HEK293 (cell line): Measurements from ENCODE around the gene RGS7BP.

Source experiments
- ZNF138 ChIP-seq: fragments of 450-650 bp; formaldehyde crosslinking; IDR thresholded peaks from 2 replicates; pipeline ENCODE4 v1.5.1; 2016; ENCODE audit warnings: missing biosample characterization, missing genetic modification characterization, borderline replicate concordance
- ZSCAN30 ChIP-seq: fragments of 450-650 bp; IDR thresholded peaks from 2 replicates; pipeline ENCODE4 v1.5.1; 2018; ENCODE audit warnings: missing biosample characterization, mild to moderate bottlenecking, missing genetic modification characterization, moderate library complexity
- TF ChIP-seq, protein P1 (sequence below): IDR thresholded peaks from 2 replicates; pipeline ENCODE4 v1.6.1; 2011; ENCODE audit warnings: mild to moderate bottlenecking, low read depth, low read length, borderline replicate concordance
- TF ChIP-seq, protein P2 (sequence below): fragments of 450-650 bp; formaldehyde crosslinking; IDR thresholded peaks from 2 replicates; pipeline ENCODE4 v1.5.1; 2016; ENCODE audit warnings: missing biosample characterization, missing genetic modification characterization

DNA sequence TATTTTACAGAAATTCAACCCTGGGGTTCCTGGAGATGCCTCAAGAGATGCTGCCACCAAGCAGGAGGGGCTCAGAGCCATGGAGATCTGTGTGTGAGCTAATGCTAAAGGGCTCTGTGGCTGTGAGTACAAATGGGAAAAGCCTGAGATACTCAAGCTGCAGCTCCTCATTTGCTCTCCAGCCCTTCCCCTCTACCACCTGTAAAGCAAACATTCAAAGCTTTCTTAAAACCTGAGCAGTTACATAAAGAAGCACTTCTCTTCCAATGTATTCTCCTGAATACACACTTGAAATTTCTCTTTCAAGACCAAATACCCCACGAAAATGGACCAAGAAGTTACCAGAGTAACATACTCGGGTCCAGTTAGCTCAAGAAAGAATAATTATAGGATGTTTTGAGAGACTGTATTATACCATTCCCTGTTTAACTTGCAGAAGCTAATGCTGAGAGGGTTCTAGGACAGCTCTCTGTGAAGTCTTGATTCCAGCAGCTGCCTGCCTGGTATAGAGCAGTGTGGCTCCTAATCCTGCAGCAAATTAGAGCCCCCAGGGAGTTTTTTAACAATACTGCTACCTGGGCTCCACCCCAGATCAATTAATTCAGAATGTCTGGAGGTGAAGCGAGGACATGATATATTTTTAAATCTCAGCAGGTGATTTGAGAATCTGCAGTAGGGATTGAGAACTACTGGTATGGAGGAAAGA lies 21.1 kb downstream of the RGS7BP start:
- TF ChIP-seq, protein P1, sequence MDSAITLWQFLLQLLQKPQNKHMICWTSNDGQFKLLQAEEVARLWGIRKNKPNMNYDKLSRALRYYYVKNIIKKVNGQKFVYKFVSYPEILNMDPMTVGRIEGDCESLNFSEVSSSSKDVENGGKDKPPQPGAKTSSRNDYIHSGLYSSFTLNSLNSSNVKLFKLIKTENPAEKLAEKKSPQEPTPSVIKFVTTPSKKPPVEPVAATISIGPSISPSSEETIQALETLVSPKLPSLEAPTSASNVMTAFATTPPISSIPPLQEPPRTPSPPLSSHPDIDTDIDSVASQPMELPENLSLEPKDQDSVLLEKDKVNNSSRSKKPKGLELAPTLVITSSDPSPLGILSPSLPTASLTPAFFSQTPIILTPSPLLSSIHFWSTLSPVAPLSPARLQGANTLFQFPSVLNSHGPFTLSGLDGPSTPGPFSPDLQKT: no peak
- TF ChIP-seq ZNF138 (tag by site-specific recombination) (no peak), ZSCAN30 (no peak)
- TF ChIP-seq, protein P2, sequence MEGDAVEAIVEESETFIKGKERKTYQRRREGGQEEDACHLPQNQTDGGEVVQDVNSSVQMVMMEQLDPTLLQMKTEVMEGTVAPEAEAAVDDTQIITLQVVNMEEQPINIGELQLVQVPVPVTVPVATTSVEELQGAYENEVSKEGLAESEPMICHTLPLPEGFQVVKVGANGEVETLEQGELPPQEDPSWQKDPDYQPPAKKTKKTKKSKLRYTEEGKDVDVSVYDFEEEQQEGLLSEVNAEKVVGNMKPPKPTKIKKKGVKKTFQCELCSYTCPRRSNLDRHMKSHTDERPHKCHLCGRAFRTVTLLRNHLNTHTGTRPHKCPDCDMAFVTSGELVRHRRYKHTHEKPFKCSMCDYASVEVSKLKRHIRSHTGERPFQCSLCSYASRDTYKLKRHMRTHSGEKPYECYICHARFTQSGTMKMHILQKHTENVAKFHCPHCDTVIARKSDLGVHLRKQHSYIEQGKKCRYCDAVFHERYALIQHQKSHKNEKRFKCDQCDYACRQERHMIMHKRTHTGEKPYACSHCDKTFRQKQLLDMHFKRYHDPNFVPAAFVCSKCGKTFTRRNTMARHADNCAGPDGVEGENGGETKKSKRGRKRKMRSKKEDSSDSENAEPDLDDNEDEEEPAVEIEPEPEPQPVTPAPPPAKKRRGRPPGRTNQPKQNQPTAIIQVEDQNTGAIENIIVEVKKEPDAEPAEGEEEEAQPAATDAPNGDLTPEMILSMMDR (tag by site-specific recombination): no peak
